A549 (cell line): ENCODE measurements around the gene HPRT1. TPM values are rescaled to one million over a fixed set of nuclear protein-coding genes. Genes with fewer than 3 reads are reported as not detected.

Source experiments
- ATAC-seq, 2 experiments: fragments of 200-7000 bp in 1 of 2; fragments of >200 bp in 1 of 2; cut with Nextera tagmentation in 1 of 2; cut with Tn5 transposase in 1 of 2; 3 replicates each; pipeline versions ENCODE4 v1.8.0 to v1.9.1; 2018 to 2020; ENCODE audit warnings: mild to moderate bottlenecking in 1 of 2, moderate library complexity in 1 of 2
- CTCF ChIA-PET: fragments of 300-600 bp; sonication (Branson Sonifier 250); formaldehyde crosslinking; extraction: SDS; loops from one replicate; lab custom pipeline; 2021; ENCODE audit warnings: antibody characterized with exemption, inconsistent platforms; lab: Yijun Ruan, JAX
- POLR2A ChIA-PET: fragments of 350-600 bp; formaldehyde crosslinking; extraction: SDS; loops from one replicate; lab custom pipeline; 2021; ENCODE audit warnings: antibody characterized with exemption, inconsistent platforms; lab: Yijun Ruan, JAX
- DNase-seq, 2 experiments: peaks; one replicate each; pipeline versions ENCODE4 v3.0.0 to v3.0.0-alpha.2; 2011 to 2016; ENCODE audit warnings: low read depth in 1 of 2, low spot score in 1 of 2
- FAIRE-seq: peaks from 2 replicates; lab custom pipeline; 2011; peaks lifted over from hg19 to GRCh38; lab: Jason Lieb, UNC
- H3K27ac ChIP-seq, 2 experiments: fragments of >200 bp; sonication (Bioruptor Twin); formaldehyde crosslinking; 3 replicates each; pipeline ENCODE4 v1.5.1; 2016 to 2017
- H3K4me1 ChIP-seq: fragments of >200 bp; sonication (Bioruptor Twin); formaldehyde crosslinking; 3 replicates; pipeline ENCODE4 v1.6.1; 2016
- H3K4me2 ChIP-seq: fragments of >200 bp; sonication (Bioruptor Twin); formaldehyde crosslinking; 3 replicates; pipeline ENCODE4 v1.6.1; 2016
- H3K4me3 ChIP-seq: fragments of >200 bp; sonication (Bioruptor Twin); formaldehyde crosslinking; 3 replicates; pipeline ENCODE4 v1.5.1; 2016
- H3K9me3 ChIP-seq: fragments of >200 bp; sonication (Bioruptor Twin); formaldehyde crosslinking; 3 replicates; pipeline ENCODE4 v1.6.1; 2016
- ATOH8 ChIP-seq: fragments of 250-450 bp; sonication (Bioruptor Pico); IDR thresholded peaks from 2 replicates; pipeline ENCODE4 v1.5.0; 2020; ENCODE audit warnings: low read depth, mild to moderate bottlenecking, moderate library complexity
- CBX2 ChIP-seq: fragments of 200-600 bp; sonication (generic); IDR thresholded peaks from 2 replicates; pipeline ENCODE4 v1.6.1; 2016; ENCODE audit warnings: low read depth, mild to moderate bottlenecking, borderline replicate concordance
- CBX8 ChIP-seq: fragments of 200-600 bp; sonication (generic); IDR thresholded peaks from 2 replicates; pipeline ENCODE4 v1.6.1; 2016
- CEBPB ChIP-seq, 2 experiments: fragments of >200 bp in 1 of 2; sonication (Bioruptor Twin) in 1 of 2; formaldehyde crosslinking in 1 of 2; IDR thresholded peaks; 2 replicates each; pipeline ENCODE4 v1.6.1; 2012 to 2016
- ELK1 ChIP-seq: fragments of 150-350 bp; IDR thresholded peaks from 2 replicates; pipeline ENCODE4 v1.6.1; 2014; ENCODE audit warnings: low read depth, mild to moderate bottlenecking, low read length
- FOSB ChIP-seq: fragments of 250-450 bp; sonication (Bioruptor Pico); IDR thresholded peaks from 2 replicates; pipeline ENCODE4 v1.5.0; 2020; ENCODE audit warnings: mild to moderate bottlenecking, moderate library complexity
- FOSL2 ChIP-seq, 2 experiments: fragments of 450-650 bp in 1 of 2; fragments of >200 bp in 1 of 2; sonication (Bioruptor Twin) in 1 of 2; formaldehyde crosslinking; IDR thresholded peaks; 2 replicates each; pipeline versions ENCODE4 v1.5.0 to v1.6.1; 2016 to 2020; ENCODE audit warnings: mild to moderate bottlenecking in 1 of 2, moderate library complexity in 1 of 2
- HES2 ChIP-seq: fragments of >200 bp; sonication (Bioruptor Twin); formaldehyde crosslinking; IDR thresholded peaks from 2 replicates; pipeline ENCODE4 v1.6.1; 2016
- HMGXB4 ChIP-seq: fragments of 250-450 bp; sonication (Bioruptor Pico); IDR thresholded peaks from 2 replicates; pipeline ENCODE4 v1.5.0; 2021; ENCODE audit warnings: mild to moderate bottlenecking, moderate library complexity, borderline replicate concordance
- NPAS2 ChIP-seq: fragments of 250-450 bp; sonication (Bioruptor Pico); IDR thresholded peaks from 2 replicates; pipeline ENCODE4 v1.8.0; 2022; ENCODE audit warnings: mild to moderate bottlenecking, moderate library complexity, borderline replicate concordance
- NR3C1 ChIP-seq: fragments of >200 bp; sonication (Bioruptor Twin); formaldehyde crosslinking; IDR thresholded peaks from 3 replicates; pipeline ENCODE4 v1.6.1; 2017
- PBX3 ChIP-seq: IDR thresholded peaks from 2 replicates; pipeline ENCODE4 v1.6.1; 2012
- PHF8 ChIP-seq: fragments of 200-600 bp; sonication (generic); IDR thresholded peaks from 2 replicates; pipeline ENCODE4 v1.6.1; 2016; ENCODE audit warnings: low read depth, mild to moderate bottlenecking, antibody characterized with exemption, moderate library complexity, borderline replicate concordance
- RAD21 ChIP-seq, 2 experiments: fragments of >200 bp in 1 of 2; sonication (Bioruptor Twin) in 1 of 2; formaldehyde crosslinking in 1 of 2; IDR thresholded peaks in 1 of 2; conservative IDR thresholded peaks in 1 of 2; 2 replicates in 1 of 2; 3 replicates in 1 of 2; pipeline ENCODE4 v1.6.1; 2012 to 2018; ENCODE audit warnings: inconsistent platforms in 1 of 2
- REST ChIP-seq: fragments of 200-600 bp; sonication (generic); IDR thresholded peaks from 2 replicates; pipeline ENCODE4 v1.6.1; 2016; ENCODE audit warnings: antibody characterized with exemption, mild to moderate bottlenecking, moderate library complexity
- ZNF302 ChIP-seq: fragments of 250-450 bp; sonication (Bioruptor Pico); IDR thresholded peaks from 2 replicates; pipeline ENCODE4 v1.9.0; 2021; ENCODE audit warnings: inconsistent platforms, mild to moderate bottlenecking, moderate library complexity
- ZSCAN20 ChIP-seq: fragments of 250-450 bp; sonication (Bioruptor Pico); IDR thresholded peaks from 2 replicates; pipeline ENCODE4 v1.8.0; 2022; ENCODE audit warnings: mild to moderate bottlenecking, moderate library complexity
- whole genome bisulfite sequencing: methylation state at CpG from one replicate; pipeline ENCODE4 v1.1.6; 2017; ENCODE audit errors: missing lambda C conversion rate; 5-methylcytosine and 5-hydroxymethylcytosine counted together
- polyA plus RNA-seq, 4 experiments: library from polyadenylated mRNA; depleted of rRNA in 3 of 4; stranded (reverse); fragments of >200 nt; fragmentation: RNase III in 1 of 4; extraction: RNeasy Plus Mini Kit Qiagen cat#74134 plus additional on column Dnase treatment in 1 of 4; gene quantifications; 2 replicates in 3 of 4; 3 replicates in 1 of 4; pipeline ENCODE4 v1.2.3, GENCODE V29; 2011 to 2017

Gene HPRT1
- polyA plus RNA-seq, 2 of the 4 experiments (the other 2 are of a cell fraction), result 96.6 to 97.4 TPM

GRCh38 chrX:134478374-134478773 is 18.4 kb downstream of the HPRT1 start:
- WGBS, result 96% methylated on average over 4 of the region's 4 CpGs
- POLR2A ChIA-PET, result no interaction called here
- ATAC-seq, result no peak
- H3K9me3 ChIP-seq, result no peaks in the 10 kb centered on the region
- H3K4me3 ChIP-seq, result no peak overlapping the region
- no peak for TF ChIP-seq HES2
- no peak for TF ChIP-seq FOSB (CRISPR knock-in tag)
- no peak for TF ChIP-seq HMGXB4 (CRISPR knock-in tag)
- TF ChIP-seq, all 56 proteins: peak for 0
- DNase-seq (no peak), FAIRE-seq (no peak)
- Histone ChIP-seq H3K4me1 (no peaks in the 10 kb centered on the region), H3K27ac (no peak overlapping the region), H3K4me2 (no peak overlapping the region)
- CTCF ChIA-PET, result interaction anchor here (1.5 to 2.3 kb wide), 2 partner anchors 14 to 275 kb away, joined by 4 to 5 read pairs; no protein-coding TSS in a partner anchor

GRCh38 chrX:134480061-134480460 is 20.1 kb downstream of the HPRT1 start:
- H3K9me3 ChIP-seq, result no peaks in the 10 kb centered on the region
- 95% methylated on average over 1 of the region's 1 CpG for WGBS
- TF ChIP-seq ATOH8 (CRISPR knock-in tag) (no peak), ZNF302 (CRISPR knock-in tag) (no peak), ZSCAN20 (CRISPR knock-in tag) (no peak), RAD21 (conservative IDR thresholded peaks at IDR 0.05 in 1 of 2, IDR thresholded peaks at IDR 0.05 in 1 of 2) (no peak), PBX3 (no peak), CBX2 (no peak), ELK1 (no peak), HMGXB4 (CRISPR knock-in tag) (no peak), PHF8 (no peak), FOSL2 (IDR thresholded peaks at IDR 0.05) (no peak), FOSL2 (CRISPR knock-in tag; IDR thresholded peaks at IDR 0.05) (no peak), NR3C1 (no peak), REST (no peak), NPAS2 (CRISPR knock-in tag) (no peak), CBX8 (no peak), CEBPB (IDR thresholded peaks at IDR 0.05) (no peak)
- FAIRE-seq, result no peak
- H3K27ac ChIP-seq, result no peak overlapping the region
- H3K4me2 ChIP-seq, result no peak overlapping the region
- no peaks in the 10 kb centered on the region for H3K4me1 ChIP-seq
- no peak for ATAC-seq
- no peak for DNase-seq
- ChIA-PET CTCF (no interaction called here), POLR2A (no interaction called here)
- no peak overlapping the region for H3K4me3 ChIP-seq
